Cardiac fibroblast (primary cell): Measurements from ENCODE around the gene TMPRSS7.
"Not testable (repeated sequence)": the region's sequence is repeated elsewhere in the genome, so short reads cannot be mapped to it uniquely, and the experiment has no call there.

Source experiments
- DNase-seq, 2 donors: peaks; one replicate each; pipeline versions ENCODE4 v3.0.0 to v3.0.0-alpha.2; 2010; ENCODE audit warnings: low read depth in 2 of 2
- H3K4me3 ChIP-seq, 2 donors: replicated peaks in 1 of 2; 1 replicate in 1 of 2; 2 replicates in 1 of 2; pipeline ENCODE4 v1.5.1; 2011; ENCODE audit warnings: low read depth in 2 of 2, low read length in 2 of 2, mild to moderate bottlenecking in 2 of 2, moderate library complexity in 1 of 2
- CTCF ChIP-seq: IDR thresholded peaks from one replicate; pipeline ENCODE4 v1.5.1; 2011; ENCODE audit warnings: low read depth, mild to moderate bottlenecking, low read length, inconsistent platforms

TMPRSS7 gene

GRCh38 chr3:112020674-112021085 is 13.9 kb upstream of the TMPRSS7 start:
- H3K4me3 ChIP-seq: no peak overlapping the region

GRCh38 chr3:112027142-112027541 is 7.4 kb upstream of the TMPRSS7 start:
- no peak for DNase-seq
- TF ChIP-seq CTCF: no peak
- H3K4me3 ChIP-seq: no peak overlapping the region

More at GRCh38 chr3:112020674-112021085, 13.9 kb upstream of the TMPRSS7 start:
- no peak for TF ChIP-seq CTCF
- no peak for DNase-seq

- DNase-seq: no peak
- no peak for TF ChIP-seq CTCF
- no peak overlapping the region for H3K4me3 ChIP-seq
Observed at GRCh38 chr3:112027826-112028225, 6.7 kb upstream of the TMPRSS7 start.

- no peak overlapping the region for H3K4me3 ChIP-seq
- DNase-seq: peak in 1 of 2 donors; percentile 75
- no peak for TF ChIP-seq CTCF
Observed at GRCh38 chr3:112030901-112031300, 3.6 kb upstream of the TMPRSS7 start.

- TF ChIP-seq CTCF: no peak
Observed at GRCh38 chr3:112032098-112032731, 2.3 kb upstream of the TMPRSS7 start.

GRCh38 chr3:112035241-112035640 is 705 bp downstream of the TMPRSS7 start:
- DNase-seq: peak in 1 of 2 donors; percentile 27
- no peak for TF ChIP-seq CTCF
- H3K4me3 ChIP-seq: no peak overlapping the region

More at GRCh38 chr3:112032098-112032731, 2.3 kb upstream of the TMPRSS7 start:
- no peak overlapping the region for H3K4me3 ChIP-seq
- no peak for DNase-seq

- not testable (repeated sequence) for H3K4me3 ChIP-seq, DNase-seq
Observed at GRCh38 chr3:112037194-112037593, 2.7 kb downstream of the TMPRSS7 start.
